Measurements from ENCODE around the gene LRRIQ1.

Gene LRRIQ1

DNA sequence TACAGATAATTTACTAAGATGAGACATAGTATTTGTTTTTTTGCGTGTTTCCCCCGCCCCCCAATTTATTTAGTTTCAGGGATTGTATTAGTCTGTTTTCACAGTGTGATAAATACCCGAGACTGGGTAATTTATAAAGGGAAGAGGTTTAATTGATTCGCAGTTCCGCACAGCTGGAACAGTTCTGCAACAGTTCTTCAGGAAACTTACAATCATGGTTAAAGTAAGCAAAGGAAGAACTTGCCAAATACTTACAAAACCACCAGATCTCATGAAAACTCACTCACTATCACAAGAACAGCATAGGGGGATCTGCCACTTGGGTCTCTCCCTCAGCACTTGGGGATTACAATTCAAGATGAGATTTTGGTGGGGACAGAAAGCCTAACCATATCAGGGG is 48.9 kb downstream of the LRRIQ1 start:
- H3K9ac ChIP-seq (ENCODE audit: insufficient read length, low read depth) = no peak overlapping the region
- no peak for DNase-seq (ENCODE audit: low read depth, low spot score)
- no peaks in the 10 kb centered on the region for H3K4me1 ChIP-seq (ENCODE audit: insufficient read depth, insufficient read length)
- no peaks in the 10 kb centered on the region for H3K27me3 ChIP-seq (ENCODE audit: insufficient read depth, insufficient read length)
- TF ChIP-seq YY1 (IDR thresholded peaks at IDR 0.05; ENCODE audit: insufficient read depth, insufficient read length) (no peak), ZNF274 (IDR thresholded peaks at IDR 0.05; ENCODE audit: low read depth, low read length) (no peak), SUZ12 (IDR thresholded peaks at IDR 0.05; ENCODE audit: extremely low read depth, insufficient read depth, insufficient read length) (no peak)
- no peaks in the 10 kb centered on the region for H3K36me3 ChIP-seq (ENCODE audit: insufficient read depth, insufficient read length, low read length)
- no peaks in the 10 kb centered on the region for H3K9me3 ChIP-seq (ENCODE audit: insufficient read depth, low read length)
- H3K4me3 ChIP-seq (ENCODE audit: insufficient read length, low read depth) = no peak overlapping the region

DNA sequence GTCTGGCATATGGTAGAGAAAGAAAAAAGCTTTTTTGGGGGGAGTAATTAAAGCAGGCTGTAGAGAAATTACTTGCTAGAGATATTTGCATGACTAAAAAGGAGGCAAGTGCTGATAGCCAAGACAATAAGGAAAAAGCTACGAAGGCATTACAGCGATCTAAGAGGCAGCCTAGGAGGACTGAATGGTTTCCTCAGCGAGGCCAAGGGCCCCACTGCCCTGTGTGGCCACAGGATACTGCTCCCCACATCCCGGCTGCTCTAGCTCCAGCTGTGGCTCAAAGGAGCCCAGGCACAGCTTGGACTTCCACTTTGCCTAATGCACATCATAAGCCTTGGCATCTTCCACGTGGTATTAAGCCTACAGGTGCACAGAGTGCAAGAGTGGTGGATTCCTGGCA is 53.6 kb downstream of the LRRIQ1 start:
- H3K9ac ChIP-seq (ENCODE audit: insufficient read length, low read depth) = no peak overlapping the region
- H3K4me1 ChIP-seq (ENCODE audit: insufficient read depth, insufficient read length) = no peaks in the 10 kb centered on the region
- H3K9me3 ChIP-seq (ENCODE audit: insufficient read depth, low read length) = no peaks in the 10 kb centered on the region
- H3K27me3 ChIP-seq (ENCODE audit: insufficient read depth, insufficient read length) = no peaks in the 10 kb centered on the region
- no peak overlapping the region for H3K4me3 ChIP-seq (ENCODE audit: insufficient read length, low read depth)
- H3K36me3 ChIP-seq (ENCODE audit: insufficient read depth, insufficient read length, low read length) = no peaks in the 10 kb centered on the region
- TF ChIP-seq SUZ12 (IDR thresholded peaks at IDR 0.05; ENCODE audit: extremely low read depth, insufficient read depth, insufficient read length) (no peak), YY1 (IDR thresholded peaks at IDR 0.05; ENCODE audit: insufficient read depth, insufficient read length) (no peak), ZNF274 (IDR thresholded peaks at IDR 0.05; ENCODE audit: low read depth, low read length) (no peak)
- DNase-seq (ENCODE audit: low read depth, low spot score) = no peak

DNA sequence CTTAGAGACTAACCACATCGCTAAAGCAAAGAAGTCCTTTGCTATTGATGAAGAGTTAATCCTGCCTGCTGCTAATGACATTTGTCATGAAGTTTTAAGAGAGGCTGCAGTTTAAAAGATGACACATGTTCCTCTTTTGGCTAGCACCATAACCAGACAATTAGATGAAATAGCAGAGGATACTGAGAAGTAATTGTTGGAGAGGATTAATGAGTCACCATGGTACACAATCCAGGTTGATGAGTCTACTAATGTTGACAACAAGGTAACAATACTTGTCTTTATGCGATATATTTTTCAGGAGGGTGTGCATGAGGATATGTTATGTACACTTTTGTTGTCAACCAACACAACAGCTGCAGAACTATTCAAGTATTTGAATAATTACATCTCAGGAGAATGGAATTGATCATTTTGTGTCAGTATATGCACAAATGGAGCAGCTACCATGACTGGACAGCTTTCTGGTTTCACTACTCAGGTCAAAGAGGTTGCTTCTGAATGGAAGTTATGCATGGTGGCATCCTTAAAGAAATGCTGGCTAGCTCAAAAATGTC is 56.7 kb downstream of the LRRIQ1 start:
- TF ChIP-seq ZNF274 (IDR thresholded peaks at IDR 0.05; ENCODE audit: low read depth, low read length) (no peak), YY1 (IDR thresholded peaks at IDR 0.05; ENCODE audit: insufficient read depth, insufficient read length) (no peak), SUZ12 (IDR thresholded peaks at IDR 0.05; ENCODE audit: extremely low read depth, insufficient read depth, insufficient read length) (no peak)
- no peak overlapping the region for H3K9ac ChIP-seq (ENCODE audit: insufficient read length, low read depth)
- no peaks in the 10 kb centered on the region for H3K36me3 ChIP-seq (ENCODE audit: insufficient read depth, insufficient read length, low read length)
- no peaks in the 10 kb centered on the region for H3K27me3 ChIP-seq (ENCODE audit: insufficient read depth, insufficient read length)
- H3K9me3 ChIP-seq (ENCODE audit: insufficient read depth, low read length) = no peaks in the 10 kb centered on the region
- DNase-seq (ENCODE audit: low read depth, low spot score) = no peak
- H3K4me3 ChIP-seq (ENCODE audit: insufficient read length, low read depth) = no peak overlapping the region
- H3K4me1 ChIP-seq (ENCODE audit: insufficient read depth, insufficient read length) = no peaks in the 10 kb centered on the region

DNA sequence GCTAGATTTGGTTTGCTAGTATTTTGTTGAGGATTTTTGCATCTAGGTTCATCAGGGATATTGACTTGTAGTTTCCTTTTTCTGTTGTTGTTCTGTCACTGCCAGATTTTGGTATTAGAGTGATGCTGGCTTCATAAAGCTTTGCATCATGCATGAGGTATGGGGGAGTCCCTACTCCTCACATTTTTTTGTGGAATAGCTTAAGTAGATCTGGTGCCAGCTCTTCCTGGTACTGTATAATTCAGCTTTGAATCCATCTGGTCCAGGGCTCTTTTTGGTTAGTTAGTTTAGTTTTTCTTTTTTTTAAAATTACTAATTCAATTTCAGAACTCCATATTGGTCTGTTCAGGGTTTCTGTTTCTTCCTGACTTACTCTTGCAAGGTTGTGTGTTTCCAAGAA is 59.4 kb downstream of the LRRIQ1 start:
- Histone ChIP-seq H3K4me3 (ENCODE audit: insufficient read length, low read depth) (no peak overlapping the region), H3K27me3 (ENCODE audit: insufficient read depth, insufficient read length) (no peaks in the 10 kb centered on the region), H3K9me3 (ENCODE audit: insufficient read depth, low read length) (no peaks in the 10 kb centered on the region), H3K9ac (ENCODE audit: insufficient read length, low read depth) (no peak overlapping the region), H3K4me1 (ENCODE audit: insufficient read depth, insufficient read length) (no peaks in the 10 kb centered on the region), H3K36me3 (ENCODE audit: insufficient read depth, insufficient read length, low read length) (no peaks in the 10 kb centered on the region)
- no peak for DNase-seq (ENCODE audit: low read depth, low spot score)
- TF ChIP-seq SUZ12 (IDR thresholded peaks at IDR 0.05; ENCODE audit: extremely low read depth, insufficient read depth, insufficient read length) (no peak), YY1 (IDR thresholded peaks at IDR 0.05; ENCODE audit: insufficient read depth, insufficient read length) (no peak), ZNF274 (IDR thresholded peaks at IDR 0.05; ENCODE audit: low read depth, low read length) (no peak)

DNA sequence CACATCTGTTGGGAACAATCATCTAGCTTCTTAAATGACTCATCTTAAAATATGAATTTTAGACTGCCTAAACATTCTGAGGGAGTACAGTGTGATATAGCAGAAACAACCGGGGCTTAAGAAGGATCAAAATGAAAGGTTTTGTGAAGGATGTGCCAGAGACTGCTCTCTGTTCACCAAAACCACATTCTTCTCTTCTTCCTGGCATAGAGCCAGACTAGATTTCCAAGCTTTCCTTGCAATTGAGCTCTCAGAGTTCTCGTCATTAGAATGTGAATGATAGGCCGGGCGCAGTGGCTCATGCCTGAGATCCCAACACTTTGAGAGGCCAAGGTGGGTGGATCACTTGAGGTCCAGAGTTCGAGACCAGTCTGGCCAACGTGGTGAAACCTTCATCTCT is 94.5 kb downstream of the LRRIQ1 start:
- no peaks in the 10 kb centered on the region for H3K36me3 ChIP-seq (ENCODE audit: insufficient read depth, insufficient read length, low read length)
- no peaks in the 10 kb centered on the region for H3K9me3 ChIP-seq (ENCODE audit: insufficient read depth, low read length)
- H3K9ac ChIP-seq (ENCODE audit: insufficient read length, low read depth) = no peak overlapping the region
- peak; percentile 18 for DNase-seq (ENCODE audit: low read depth, low spot score)
- H3K27me3 ChIP-seq (ENCODE audit: insufficient read depth, insufficient read length) = no peaks in the 10 kb centered on the region
- no peak overlapping the region for H3K4me3 ChIP-seq (ENCODE audit: insufficient read length, low read depth)
- H3K4me1 ChIP-seq (ENCODE audit: insufficient read depth, insufficient read length) = no peaks in the 10 kb centered on the region
- no peak for TF ChIP-seq SUZ12 (IDR thresholded peaks at IDR 0.05; ENCODE audit: extremely low read depth, insufficient read depth, insufficient read length)

DNA sequence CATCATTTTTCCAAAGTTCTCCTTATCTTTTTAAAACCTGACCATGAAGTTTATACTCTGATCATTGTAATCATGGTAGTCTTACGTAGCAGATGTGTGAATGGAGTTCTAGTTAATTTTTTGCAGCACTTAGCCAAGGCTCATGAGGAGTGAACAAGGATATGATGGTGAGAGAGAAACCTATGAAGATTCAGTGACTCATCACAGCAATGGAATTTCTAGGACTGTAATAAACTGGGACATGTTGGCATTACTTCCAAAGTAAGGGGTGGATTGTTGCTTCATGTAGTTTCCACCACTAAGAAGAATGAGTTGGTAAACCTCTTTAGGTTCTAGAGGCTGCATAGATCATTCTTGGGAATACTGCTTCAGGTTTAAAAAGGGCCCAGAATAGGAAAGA is 102.7 kb downstream of the LRRIQ1 start:
- H3K27me3 ChIP-seq (ENCODE audit: insufficient read depth, insufficient read length) = no peaks in the 10 kb centered on the region
- H3K9ac ChIP-seq (ENCODE audit: insufficient read length, low read depth) = no peak overlapping the region
- no peak for TF ChIP-seq ZNF274 (IDR thresholded peaks at IDR 0.05; ENCODE audit: low read depth, low read length)
- no peak for TF ChIP-seq YY1 (IDR thresholded peaks at IDR 0.05; ENCODE audit: insufficient read depth, insufficient read length)
- TF ChIP-seq SUZ12 (IDR thresholded peaks at IDR 0.05; ENCODE audit: extremely low read depth, insufficient read depth, insufficient read length) = no peak
- no peaks in the 10 kb centered on the region for H3K36me3 ChIP-seq (ENCODE audit: insufficient read depth, insufficient read length, low read length)
- H3K9me3 ChIP-seq (ENCODE audit: insufficient read depth, low read length) = no peaks in the 10 kb centered on the region
- no peaks in the 10 kb centered on the region for H3K4me1 ChIP-seq (ENCODE audit: insufficient read depth, insufficient read length)
- H3K4me3 ChIP-seq (ENCODE audit: insufficient read length, low read depth) = no peak overlapping the region
- DNase-seq (ENCODE audit: low read depth, low spot score) = no peak

DNA sequence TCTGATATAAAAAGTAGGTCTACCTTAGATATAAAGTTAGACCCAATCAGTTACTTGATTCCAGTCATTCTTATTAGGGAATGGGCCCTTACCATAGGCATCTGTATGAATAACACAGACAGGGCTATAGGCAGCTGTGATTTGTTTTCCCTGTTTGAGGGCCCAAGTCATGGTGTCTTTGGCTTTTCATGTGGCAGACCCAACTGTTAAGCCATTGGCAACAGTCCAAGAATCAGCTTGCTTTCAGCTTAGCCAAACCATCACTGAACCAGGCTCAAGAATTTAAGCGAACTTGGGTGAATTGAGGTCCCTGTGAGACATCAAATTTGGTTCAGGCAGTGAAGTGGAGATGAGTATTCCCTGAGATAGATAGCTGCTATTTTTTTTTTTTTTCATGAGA is 111.2 kb downstream of the LRRIQ1 start:
- Histone ChIP-seq H3K4me1 (ENCODE audit: insufficient read depth, insufficient read length) (no peaks in the 10 kb centered on the region), H3K36me3 (ENCODE audit: insufficient read depth, insufficient read length, low read length) (no peaks in the 10 kb centered on the region), H3K27me3 (ENCODE audit: insufficient read depth, insufficient read length) (no peaks in the 10 kb centered on the region), H3K9ac (ENCODE audit: insufficient read length, low read depth) (no peak overlapping the region), H3K9me3 (ENCODE audit: insufficient read depth, low read length) (no peaks in the 10 kb centered on the region), H3K4me3 (ENCODE audit: insufficient read length, low read depth) (no peak overlapping the region)
- no peak for TF ChIP-seq ZNF274 (IDR thresholded peaks at IDR 0.05; ENCODE audit: low read depth, low read length)
- no peak for TF ChIP-seq SUZ12 (IDR thresholded peaks at IDR 0.05; ENCODE audit: extremely low read depth, insufficient read depth, insufficient read length)
- no peak for TF ChIP-seq YY1 (IDR thresholded peaks at IDR 0.05; ENCODE audit: insufficient read depth, insufficient read length)
- no peak for DNase-seq (ENCODE audit: low read depth, low spot score)

Measured in NT2/D1 (cell line).